Liver (tissue), 9 donors: ENCODE results near the gene RTCB. TPM values are rescaled to one million over a fixed set of nuclear protein-coding genes. Genes with fewer than 3 reads are reported as not detected.

ENCODE experiments used
- DNase-seq: peaks from one replicate; pipeline ENCODE4 v3.0.0-alpha.2; 2017; ENCODE audit warnings: low spot score
- H3K27ac ChIP-seq, 2 donors: one replicate each; pipeline ENCODE4 v1.7.0; 2013; ENCODE audit warnings: inconsistent platforms in 2 of 2, low read length in 2 of 2, control low read depth in 1 of 2, low read depth in 1 of 2, mild to moderate bottlenecking in 1 of 2
- H3K27me3 ChIP-seq, 4 donors: one replicate each; pipeline versions ENCODE4 v1.6.1 to v1.7.0; 2013; ENCODE audit warnings: low read length in 3 of 4, inconsistent platforms in 1 of 4, mild to moderate bottlenecking in 1 of 4, moderate library complexity in 1 of 4; ENCODE audit not compliant: control insufficient read depth in 4 of 4, insufficient read depth in 4 of 4
- H3K36me3 ChIP-seq, 4 donors: one replicate each; pipeline versions ENCODE4 v1.6.1 to v1.7.0; 2013; ENCODE audit warnings: low read length in 3 of 4, mild to moderate bottlenecking in 3 of 4, low read depth in 1 of 4, moderate library complexity in 1 of 4; ENCODE audit not compliant: control insufficient read depth in 4 of 4, insufficient read depth in 3 of 4
- H3K4me1 ChIP-seq, 4 donors: one replicate each; pipeline versions ENCODE4 v1.6.1 to v1.7.0; 2013; ENCODE audit warnings: low read length in 3 of 4, mild to moderate bottlenecking in 3 of 4, moderate library complexity in 1 of 4; ENCODE audit not compliant: control insufficient read depth in 4 of 4, insufficient read depth in 4 of 4
- H3K4me3 ChIP-seq, 3 donors: one replicate each; pipeline versions ENCODE4 v1.6.1 to v1.7.0; 2013; ENCODE audit warnings: low read length in 3 of 3, control low read depth in 1 of 3, low read depth in 1 of 3, mild to moderate bottlenecking in 1 of 3
- H3K9ac ChIP-seq, 2 donors: one replicate each; pipeline ENCODE4 v1.7.0; 2013; ENCODE audit warnings: low read length in 2 of 2, mild to moderate bottlenecking in 2 of 2, moderate library complexity in 2 of 2, control low read depth in 1 of 2, low read depth in 1 of 2
- H3K9me3 ChIP-seq, 4 donors: one replicate each; pipeline versions ENCODE4 v1.6.1 to v1.7.0; 2013; ENCODE audit warnings: low read length in 3 of 4; ENCODE audit not compliant: control insufficient read depth in 4 of 4
- ATF3 ChIP-seq: IDR thresholded peaks from 2 replicates; pipeline ENCODE4 v1.6.1; 2016; ENCODE audit warnings: antibody characterized with exemption
- CTCF ChIP-seq: fragments of 150-350 bp; IDR thresholded peaks from 2 replicates; pipeline ENCODE4 v1.5.1; 2017; ENCODE audit warnings: improper control_type of control experiment, low read depth, low read length; ENCODE audit not compliant: missing input control
- EGR1 ChIP-seq, 2 donors: IDR thresholded peaks; 2 replicates each; pipeline ENCODE4 v1.6.1; 2016 to 2018; ENCODE audit warnings: antibody characterized with exemption in 2 of 2, low read depth in 2 of 2
- FOXA1 ChIP-seq: IDR thresholded peaks from 2 replicates; pipeline ENCODE4 v1.6.1; 2016; ENCODE audit warnings: antibody characterized with exemption
- FOXA2 ChIP-seq: IDR thresholded peaks from 2 replicates; pipeline ENCODE4 v1.6.1; 2016; ENCODE audit warnings: antibody characterized with exemption
- GABPA ChIP-seq, 2 donors: IDR thresholded peaks in 1 of 2; conservative IDR thresholded peaks in 1 of 2; 2 replicates each; pipeline ENCODE4 v1.6.1; 2016; ENCODE audit warnings: antibody characterized with exemption in 2 of 2, mild to moderate bottlenecking in 1 of 2, moderate library complexity in 1 of 2
- HNF4A ChIP-seq, 2 donors: conservative IDR thresholded peaks; 2 replicates each; pipeline ENCODE4 v1.6.1; 2016; ENCODE audit warnings: antibody characterized with exemption in 2 of 2, mild to moderate bottlenecking in 2 of 2
- HNF4G ChIP-seq: IDR thresholded peaks from 2 replicates; pipeline ENCODE4 v1.6.1; 2016; ENCODE audit warnings: antibody characterized with exemption
- JUND ChIP-seq, 2 donors: IDR thresholded peaks; 2 replicates each; pipeline ENCODE4 v1.6.1; 2016; ENCODE audit warnings: antibody characterized with exemption in 2 of 2
- MAX ChIP-seq: IDR thresholded peaks from 2 replicates; pipeline ENCODE4 v1.6.1; 2016; ENCODE audit warnings: antibody characterized with exemption
- RAD21 ChIP-seq, 2 donors: IDR thresholded peaks; 2 replicates each; pipeline ENCODE4 v1.6.1; 2016; ENCODE audit warnings: antibody characterized with exemption in 2 of 2, mild to moderate bottlenecking in 2 of 2
- REST ChIP-seq: IDR thresholded peaks from 2 replicates; pipeline ENCODE4 v1.6.1; 2016; ENCODE audit warnings: antibody characterized with exemption, mild to moderate bottlenecking
- RXRA ChIP-seq, 2 donors: IDR thresholded peaks; 2 replicates each; pipeline ENCODE4 v1.6.1; 2017 to 2018; ENCODE audit warnings: antibody characterized with exemption in 2 of 2, mild to moderate bottlenecking in 1 of 2
- SP1 ChIP-seq: IDR thresholded peaks from 2 replicates; pipeline ENCODE4 v1.6.1; 2018; ENCODE audit warnings: antibody characterized with exemption, mild to moderate bottlenecking
- TAF1 ChIP-seq: conservative IDR thresholded peaks from 2 replicates; pipeline ENCODE4 v1.6.1; 2016; ENCODE audit warnings: antibody characterized with exemption, mild to moderate bottlenecking
- YY1 ChIP-seq: IDR thresholded peaks from 2 replicates; pipeline ENCODE4 v1.6.1; 2016; ENCODE audit warnings: antibody characterized with exemption, mild to moderate bottlenecking
- ZBTB33 ChIP-seq: IDR thresholded peaks from 2 replicates; pipeline ENCODE4 v1.6.1; 2016; ENCODE audit warnings: antibody characterized with exemption
- WGBS: extraction: QIAGEN DNeasy Blood & Tissue Kit; methylation state at CpG from one replicate; pipeline ENCODE4 v1.1.7; 2013; 5-methylcytosine and 5-hydroxymethylcytosine counted together
- polyA plus RNA-seq, 2 donors: library from polyadenylated mRNA; stranded (reverse) in 1 of 2; unstranded in 1 of 2; fragments of 200-250 nt in 1 of 2; fragments of >200 nt in 1 of 2; fragmentation: Nextera tagmentation in 1 of 2; extraction: Ambion mirVana in 1 of 2; gene quantifications; one replicate each; pipeline versions ENCODE4 v1.2.1 to v1.2.3, GENCODE V29; 2013 to 2015
- total RNA-seq, 2 donors: library from RNA; depleted of rRNA; stranded (reverse); fragments of >200 nt; gene quantifications; one replicate each; pipeline ENCODE4 v1.2.3, GENCODE V29; 2014
- donor health status: healthy.
- donor health status: healthy.
- donor health status: healthy.
- donor health status: healthy.
- donor health status: healthy.

The RTCB gene
- total and polyA plus RNA-seq, 4 donors: 36.7 to 76.7 (median 46.3) TPM

GRCh38 chr22:32396746-32397145, 15.3 kb downstream of the RTCB start:
- no peak overlapping the region for H3K9ac ChIP-seq
- 92% methylated on average over 5 of the region's 5 CpGs for WGBS
- H3K27me3 ChIP-seq: no peaks in the 10 kb centered on the region
- no peak for DNase-seq
- TF ChIP-seq YY1 (no peak), MAX (no peak), ZBTB33 (no peak), REST (no peak), SP1 (no peak), HNF4A (conservative IDR thresholded peaks at IDR 0.05) (no peak), FOXA1 (no peak), RAD21 (IDR thresholded peaks at IDR 0.05) (no peak), TAF1 (no peak), CTCF (no peak), ATF3 (no peak), FOXA2 (no peak), RXRA (IDR thresholded peaks at IDR 0.05) (no peak), HNF4G (no peak), EGR1 (IDR thresholded peaks at IDR 0.05; ENCODE audit: low read depth in 2 of 2) (no peak)
- no peaks in the 10 kb centered on the region for H3K9me3 ChIP-seq
- H3K4me1 ChIP-seq: no peaks in the 10 kb centered on the region
- no peak overlapping the region for H3K27ac ChIP-seq
- H3K36me3 ChIP-seq: peaks cover 26 to 90% (median 73%) of the 10 kb centered on the region in 4 donors
- no peak overlapping the region for H3K4me3 ChIP-seq

GRCh38 chr22:32396255-32396654, 15.8 kb downstream of the RTCB start:
- Histone ChIP-seq H3K9ac (no peak overlapping the region), H3K27ac (no peak overlapping the region), H3K4me1 (no peaks in the 10 kb centered on the region), H3K36me3 (peaks cover 29 to 87% (median 70%) of the 10 kb centered on the region in 4 donors), H3K27me3 (no peaks in the 10 kb centered on the region), H3K9me3 (no peaks in the 10 kb centered on the region), H3K4me3 (no peak overlapping the region)
- no peak for DNase-seq
- 91% methylated on average over 1 of the region's 1 CpG for WGBS
- TF ChIP-seq HNF4A (conservative IDR thresholded peaks at IDR 0.05) (no peak), SP1 (no peak), MAX (no peak), ZBTB33 (no peak), RAD21 (IDR thresholded peaks at IDR 0.05) (no peak), JUND (IDR thresholded peaks at IDR 0.05) (no peak), CTCF (no peak), GABPA (IDR thresholded peaks at IDR 0.05 in 1 of 2, conservative IDR thresholded peaks at IDR 0.05 in 1 of 2) (no peak), ATF3 (no peak), EGR1 (IDR thresholded peaks at IDR 0.05; ENCODE audit: low read depth in 2 of 2) (no peak)
